Lower lobe of right lung (tissue), 2 donors: ENCODE measurements around the gene GPC1. TPM values are rescaled to one million over a fixed set of nuclear protein-coding genes. Genes with fewer than 3 reads are reported as not detected.
A peak's percentile ranks its signal among the peaks of the same experiment; 100 is the strongest.

ENCODE experiments used
- ATAC-seq, 2 donors: fragments of 200-7000 bp; cut with Tn5 transposase; one replicate each; pipeline ENCODE4 v1.9.1; 2020 to 2022; ENCODE audit warnings: mild to moderate bottlenecking in 2 of 2, moderate library complexity in 2 of 2
- DNase-seq: peaks from one replicate; pipeline ENCODE4 v3.0.0-alpha.2; 2020
- H3K27ac ChIP-seq: fragments of 200-600 bp; one replicate; pipeline ENCODE4 v1.8.0; 2022
- H3K27me3 ChIP-seq: fragments of 200-600 bp; one replicate; pipeline ENCODE4 v1.8.0; 2022; ENCODE audit warnings: low read depth
- H3K36me3 ChIP-seq: fragments of 200-600 bp; one replicate; pipeline ENCODE4 v1.8.0; 2022; ENCODE audit warnings: mild to moderate bottlenecking
- H3K4me1 ChIP-seq: fragments of 200-600 bp; one replicate; pipeline ENCODE4 v1.8.0; 2022
- H3K4me3 ChIP-seq: fragments of 200-600 bp; one replicate; pipeline ENCODE4 v1.8.0; 2022; ENCODE audit warnings: mild to moderate bottlenecking
- H3K9me3 ChIP-seq: fragments of 200-600 bp; one replicate; pipeline ENCODE4 v1.8.0; 2022
- intact Hi-C: fragments of 100-400 bp; cut with DNase I; formaldehyde crosslinking; loops from one replicate; pipeline ENCODE4 v1.11.0; 2022
- total RNA-seq: library from RNA; stranded (reverse); fragmentation: NEBNext Ultra II Directional; extraction: Animal tissue kit (Norgen Biotek cat#: 25700); gene quantifications from one replicate; pipeline ENCODE4 v1.2.1, GENCODE V29; 2021
- TF ChIP-seq, protein P1 (sequence below): fragments of 200-600 bp; IDR thresholded peaks from one replicate; pipeline ENCODE4 v1.8.0; 2022; ENCODE audit warnings: antibody characterized with exemption, mild to moderate bottlenecking
- donor health status: DM: no; HTN: yes; CAD: no; lungs with severe emphysema.

The GPC1 gene
- total RNA-seq, 1 donor from 2014 or later: 14.7 TPM

DNA sequence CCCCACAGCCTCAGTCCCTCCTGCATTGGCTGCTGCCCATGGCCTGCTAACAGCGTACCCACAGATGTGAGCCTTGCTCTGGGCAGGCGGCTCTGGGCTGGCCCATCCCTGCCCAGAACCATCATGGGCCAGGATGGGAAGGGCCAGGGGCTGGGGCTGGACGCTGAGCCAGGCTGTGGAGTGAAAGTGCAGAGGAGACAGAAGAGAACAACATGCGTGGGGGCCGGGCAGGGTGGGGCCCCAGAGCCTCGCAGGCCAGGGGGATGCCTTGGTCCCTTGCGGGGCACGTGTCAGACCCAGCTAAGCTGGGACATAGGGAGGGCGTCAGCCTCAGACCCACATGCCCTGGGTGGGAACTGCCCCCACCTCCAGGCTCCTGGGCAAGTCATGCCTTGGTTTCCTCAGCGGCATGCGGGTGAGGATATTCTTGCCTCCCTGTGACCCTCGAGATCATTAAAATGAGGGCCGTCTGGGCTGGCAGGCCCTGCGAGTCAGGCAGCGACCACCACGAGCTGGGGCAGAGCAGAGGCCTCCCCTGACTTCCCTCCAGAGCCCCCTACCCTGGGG is 27.3 kb downstream of the GPC1 start:
- no peaks in the 10 kb centered on the region for H3K36me3 ChIP-seq
- TF ChIP-seq, protein P1, sequence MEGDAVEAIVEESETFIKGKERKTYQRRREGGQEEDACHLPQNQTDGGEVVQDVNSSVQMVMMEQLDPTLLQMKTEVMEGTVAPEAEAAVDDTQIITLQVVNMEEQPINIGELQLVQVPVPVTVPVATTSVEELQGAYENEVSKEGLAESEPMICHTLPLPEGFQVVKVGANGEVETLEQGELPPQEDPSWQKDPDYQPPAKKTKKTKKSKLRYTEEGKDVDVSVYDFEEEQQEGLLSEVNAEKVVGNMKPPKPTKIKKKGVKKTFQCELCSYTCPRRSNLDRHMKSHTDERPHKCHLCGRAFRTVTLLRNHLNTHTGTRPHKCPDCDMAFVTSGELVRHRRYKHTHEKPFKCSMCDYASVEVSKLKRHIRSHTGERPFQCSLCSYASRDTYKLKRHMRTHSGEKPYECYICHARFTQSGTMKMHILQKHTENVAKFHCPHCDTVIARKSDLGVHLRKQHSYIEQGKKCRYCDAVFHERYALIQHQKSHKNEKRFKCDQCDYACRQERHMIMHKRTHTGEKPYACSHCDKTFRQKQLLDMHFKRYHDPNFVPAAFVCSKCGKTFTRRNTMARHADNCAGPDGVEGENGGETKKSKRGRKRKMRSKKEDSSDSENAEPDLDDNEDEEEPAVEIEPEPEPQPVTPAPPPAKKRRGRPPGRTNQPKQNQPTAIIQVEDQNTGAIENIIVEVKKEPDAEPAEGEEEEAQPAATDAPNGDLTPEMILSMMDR: no peak
- DNase-seq (no peak), ATAC-seq (no peak)
- H3K4me3 ChIP-seq: no peak overlapping the region
- H3K27ac ChIP-seq: no peak overlapping the region
- no peaks in the 10 kb centered on the region for H3K4me1 ChIP-seq
- H3K9me3 ChIP-seq: no peaks in the 10 kb centered on the region
- H3K27me3 ChIP-seq: no peaks in the 10 kb centered on the region
- intact Hi-C loops: no loop called here

DNA sequence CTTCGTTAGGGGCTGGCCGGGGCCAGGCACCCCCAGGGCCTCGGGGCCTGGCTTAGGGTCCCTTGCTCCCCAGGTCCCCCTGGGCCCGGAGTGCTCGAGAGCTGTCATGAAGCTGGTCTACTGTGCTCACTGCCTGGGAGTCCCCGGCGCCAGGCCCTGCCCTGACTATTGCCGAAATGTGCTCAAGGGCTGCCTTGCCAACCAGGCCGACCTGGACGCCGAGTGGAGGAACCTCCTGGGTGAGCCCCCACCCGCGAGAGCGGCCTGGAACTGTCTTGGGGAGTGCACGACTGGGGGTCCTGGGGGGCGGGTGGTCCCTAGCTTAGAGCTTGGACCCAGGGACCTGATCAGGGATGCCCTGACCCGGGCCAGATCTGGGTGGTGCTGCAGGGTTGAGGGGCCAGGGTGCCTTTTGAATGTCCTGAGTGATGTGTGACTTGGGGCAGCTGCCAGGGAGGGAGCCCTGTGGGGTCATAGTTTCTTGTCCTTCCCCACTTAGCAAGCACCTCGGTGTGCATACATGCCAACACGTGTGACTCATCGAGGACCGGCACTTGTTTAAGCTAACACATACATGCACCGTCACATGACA is 27.9 kb downstream of the GPC1 start:
- Histone ChIP-seq H3K27me3 (no peaks in the 10 kb centered on the region), H3K4me3 (no peak overlapping the region), H3K36me3 (no peaks in the 10 kb centered on the region), H3K9me3 (no peaks in the 10 kb centered on the region), H3K27ac (no peak overlapping the region), H3K4me1 (no peaks in the 10 kb centered on the region)
- no peak for ATAC-seq
- TF ChIP-seq, protein P1: no peak
- intact Hi-C loops: no loop called here
- DNase-seq: no peak

DNA sequence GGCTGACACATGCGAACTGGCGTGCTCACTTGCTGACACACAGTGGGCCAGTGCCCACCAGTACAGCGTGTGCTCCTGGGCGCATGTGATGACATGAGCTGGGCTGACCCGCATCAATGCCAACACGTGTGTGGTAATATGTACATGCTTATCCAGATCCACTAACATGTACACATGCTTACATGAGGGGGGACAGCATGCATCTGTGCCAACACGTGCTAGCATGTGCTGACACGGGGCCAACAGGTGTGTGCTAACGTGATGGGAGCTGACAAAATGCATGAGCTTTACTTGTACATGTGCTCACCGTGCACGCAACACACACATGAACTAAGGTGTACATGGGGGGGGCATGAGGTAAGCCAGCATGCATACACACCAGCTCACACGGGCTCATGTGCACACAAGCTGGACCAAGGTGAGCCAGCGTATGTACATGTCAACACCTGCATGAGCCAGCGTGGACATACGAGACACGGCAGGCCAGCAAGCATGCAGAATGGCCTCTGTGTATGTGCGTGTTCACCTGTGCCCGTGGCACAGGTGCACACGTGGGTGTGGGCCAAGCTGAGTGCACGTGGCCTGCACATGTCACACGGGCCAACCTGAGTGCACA is 28.5 kb downstream of the GPC1 start:
- no peaks in the 10 kb centered on the region for H3K27me3 ChIP-seq
- no peak overlapping the region for H3K4me3 ChIP-seq
- no peaks in the 10 kb centered on the region for H3K36me3 ChIP-seq
- ATAC-seq (no peak), DNase-seq (no peak)
- no peaks in the 10 kb centered on the region for H3K4me1 ChIP-seq
- H3K9me3 ChIP-seq: no peaks in the 10 kb centered on the region
- TF ChIP-seq, protein P1: no peak
- intact Hi-C loops: no loop called here
- no peak overlapping the region for H3K27ac ChIP-seq

DNA sequence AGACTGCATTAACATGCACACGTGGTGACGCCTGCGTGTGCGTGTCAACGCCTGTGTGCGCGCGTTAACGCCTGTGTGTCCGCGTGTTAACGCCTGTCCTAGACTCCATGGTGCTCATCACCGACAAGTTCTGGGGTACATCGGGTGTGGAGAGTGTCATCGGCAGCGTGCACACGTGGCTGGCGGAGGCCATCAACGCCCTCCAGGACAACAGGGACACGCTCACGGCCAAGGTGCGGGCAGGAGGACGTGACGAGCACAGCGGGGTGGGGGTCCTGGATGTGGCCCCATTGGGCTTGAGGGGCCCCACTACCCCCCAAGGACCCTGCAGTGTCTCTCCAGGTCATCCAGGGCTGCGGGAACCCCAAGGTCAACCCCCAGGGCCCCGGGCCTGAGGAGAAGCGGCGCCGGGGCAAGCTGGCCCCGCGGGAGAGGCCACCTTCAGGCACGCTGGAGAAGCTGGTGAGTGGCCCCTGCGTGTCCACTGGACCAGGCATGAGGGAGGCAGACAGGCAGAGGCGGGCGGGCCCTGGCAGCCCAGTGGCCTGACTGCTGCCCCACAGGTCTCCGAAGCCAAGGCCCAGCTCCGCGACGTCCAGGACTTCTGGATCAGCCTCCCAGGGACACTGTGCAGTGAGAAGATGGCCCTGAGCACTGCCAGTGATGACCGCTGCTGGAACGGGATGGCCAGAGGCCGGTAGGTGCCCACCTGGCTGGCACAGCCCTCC is 29.2 kb downstream of the GPC1 start:
- Histone ChIP-seq H3K4me3 (no peak overlapping the region), H3K27ac (no peak overlapping the region), H3K27me3 (no peaks in the 10 kb centered on the region), H3K36me3 (no peaks in the 10 kb centered on the region), H3K9me3 (no peaks in the 10 kb centered on the region), H3K4me1 (no peaks in the 10 kb centered on the region)
- DNase-seq (peak; percentile 38), ATAC-seq (no peak)
- TF ChIP-seq, protein P1: no peak
- intact Hi-C loops: no loop called here

DNA sequence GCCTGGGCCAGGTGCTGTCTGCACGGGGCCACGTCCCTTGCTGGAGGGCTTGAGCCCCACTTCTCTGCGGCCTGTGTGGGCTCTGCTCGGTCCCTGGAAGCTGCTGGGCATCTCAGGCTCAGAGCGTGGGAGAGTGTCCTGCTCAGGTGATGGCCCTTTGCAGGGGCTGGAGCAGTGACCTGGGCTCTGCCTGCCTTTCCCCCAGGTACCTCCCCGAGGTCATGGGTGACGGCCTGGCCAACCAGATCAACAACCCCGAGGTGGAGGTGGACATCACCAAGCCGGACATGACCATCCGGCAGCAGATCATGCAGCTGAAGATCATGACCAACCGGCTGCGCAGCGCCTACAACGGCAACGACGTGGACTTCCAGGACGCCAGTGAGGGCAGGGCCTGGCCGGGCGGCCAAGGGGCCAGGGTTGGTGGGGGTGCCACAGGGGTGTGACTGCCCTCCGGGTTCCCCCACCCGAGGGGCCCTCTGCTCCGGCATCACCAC is 29.9 kb downstream of the GPC1 start:
- peak; percentile 39 for DNase-seq
- no peaks in the 10 kb centered on the region for H3K27me3 ChIP-seq
- ATAC-seq: no peak
- H3K27ac ChIP-seq: no peak overlapping the region
- TF ChIP-seq, protein P1: no peak
- intact Hi-C loops: no loop called here
- H3K36me3 ChIP-seq: no peaks in the 10 kb centered on the region
- H3K9me3 ChIP-seq: no peaks in the 10 kb centered on the region
- no peaks in the 10 kb centered on the region for H3K4me1 ChIP-seq
- H3K4me3 ChIP-seq: no peak overlapping the region
